ENCODE measurements around the gene STAT4.
A peak's percentile ranks its signal among the peaks of the same experiment; 100 is the strongest.

The STAT4 gene

GRCh38 chr2:191144217-191144616, 6.6 kb downstream of the STAT4 start:
- DNase-seq: no peak

DNA sequence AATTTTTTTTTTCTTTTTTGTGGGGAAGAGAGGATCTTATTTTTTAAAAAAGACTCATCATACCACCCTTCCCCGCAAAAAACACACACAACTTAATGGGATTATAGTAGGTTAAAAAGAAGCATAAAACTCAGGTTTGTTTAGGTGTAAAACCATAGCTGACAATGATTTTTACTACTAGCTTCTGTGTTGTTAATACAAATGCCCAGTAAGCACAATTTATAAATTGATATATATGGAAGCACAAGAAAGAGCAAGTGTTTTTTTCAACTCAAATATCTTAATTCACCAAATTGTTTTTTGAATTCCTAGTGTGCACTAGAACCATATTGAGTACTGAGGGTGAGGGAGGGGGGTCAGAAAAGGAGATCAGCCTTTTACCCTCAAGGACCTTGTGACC, 7.0 kb downstream of the STAT4 start:
- DNase-seq: no peak

- DNase-seq: no peak
Observed at GRCh38 chr2:191128911-191129304, 21.9 kb downstream of the STAT4 start.

DNA sequence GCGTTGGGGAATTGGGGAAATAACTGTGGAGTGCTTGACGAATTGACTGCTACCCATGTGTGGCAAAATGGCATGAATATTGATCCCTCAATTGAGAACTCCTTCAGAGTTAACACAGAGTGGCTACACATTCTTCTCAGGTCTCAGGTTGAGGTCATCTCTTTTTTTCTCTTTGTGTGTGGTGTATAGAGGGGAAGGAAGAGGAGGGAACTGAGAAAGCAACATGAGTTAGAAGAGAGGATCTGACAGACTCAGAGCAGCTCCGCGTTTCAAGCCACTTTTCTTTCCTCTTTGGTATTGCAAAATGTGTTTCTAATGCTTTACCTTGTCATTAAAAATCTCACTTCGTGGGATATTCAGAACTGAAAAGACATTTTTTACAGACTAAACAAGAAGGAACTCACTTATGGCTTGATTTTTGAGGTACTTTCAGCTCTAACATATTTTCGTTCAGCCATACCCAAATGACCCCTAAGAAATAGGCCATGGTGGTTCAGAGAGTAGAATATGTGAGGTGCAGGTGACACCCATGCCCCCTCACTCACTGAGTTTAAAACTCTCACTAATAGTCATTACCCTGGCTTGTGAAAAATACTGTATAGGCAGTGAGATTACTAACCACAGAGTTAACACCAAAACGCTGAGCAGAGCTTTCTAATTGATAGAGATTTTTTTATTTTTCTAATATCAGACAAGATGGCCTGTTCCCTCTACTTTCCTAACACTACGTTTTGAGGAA, 22.5 kb downstream of the STAT4 start:
- peak in 1 of 2 donors; percentile 65 for DNase-seq

DNA sequence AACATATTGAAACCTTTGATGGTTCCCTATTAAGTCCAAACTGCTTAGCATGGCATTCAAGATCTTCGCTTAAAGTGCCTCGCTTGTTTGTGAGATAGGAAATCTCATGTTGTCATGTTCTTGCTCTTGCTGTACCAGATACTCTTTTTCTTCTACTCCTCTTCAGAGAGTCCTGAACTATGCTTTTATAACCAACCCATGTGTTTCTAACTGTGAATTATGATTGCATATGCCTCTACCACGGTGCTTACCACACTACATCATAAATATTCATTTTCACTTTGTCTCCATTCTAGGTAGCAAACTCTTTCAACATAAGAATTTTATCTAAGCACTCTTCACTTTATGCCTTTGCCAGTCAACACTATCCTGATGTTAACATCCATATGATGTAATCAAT, 23.6 kb downstream of the STAT4 start:
- DNase-seq: peak in 1 of 2 donors; percentile 34

GRCh38 chr2:191126386-191127085, 24.3 kb downstream of the STAT4 start:
- peak; percentile 49 to 68 for DNase-seq

DNA sequence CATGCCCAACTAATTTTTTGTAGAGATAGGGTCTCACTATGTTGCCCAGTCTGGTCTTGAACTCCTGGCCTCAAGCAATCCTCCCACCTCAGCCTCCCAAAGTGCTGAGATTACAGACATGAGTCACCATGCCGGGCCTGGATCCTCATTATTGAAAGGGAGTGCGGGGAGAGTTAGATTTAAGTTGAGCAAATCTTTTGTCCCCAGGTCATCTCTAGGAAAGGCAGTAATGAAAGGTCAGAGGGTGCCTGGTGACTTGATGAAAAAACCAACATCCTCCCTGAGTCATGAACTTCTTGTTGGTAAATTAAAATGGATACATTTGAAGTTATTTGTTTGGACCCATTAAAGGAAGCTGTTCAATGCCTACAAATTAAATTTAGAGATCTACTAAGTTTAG, 25.1 kb downstream of the STAT4 start:
- no peak for DNase-seq

GRCh38 chr2:191122638-191123294, 28.0 kb downstream of the STAT4 start:
- DNase-seq: no peak

- no peak for DNase-seq
Observed at GRCh38 chr2:191117341-191117740, 33.5 kb downstream of the STAT4 start.

- no peak for DNase-seq
Observed at GRCh38 chr2:191115804-191116203, 35.0 kb downstream of the STAT4 start.

DNA sequence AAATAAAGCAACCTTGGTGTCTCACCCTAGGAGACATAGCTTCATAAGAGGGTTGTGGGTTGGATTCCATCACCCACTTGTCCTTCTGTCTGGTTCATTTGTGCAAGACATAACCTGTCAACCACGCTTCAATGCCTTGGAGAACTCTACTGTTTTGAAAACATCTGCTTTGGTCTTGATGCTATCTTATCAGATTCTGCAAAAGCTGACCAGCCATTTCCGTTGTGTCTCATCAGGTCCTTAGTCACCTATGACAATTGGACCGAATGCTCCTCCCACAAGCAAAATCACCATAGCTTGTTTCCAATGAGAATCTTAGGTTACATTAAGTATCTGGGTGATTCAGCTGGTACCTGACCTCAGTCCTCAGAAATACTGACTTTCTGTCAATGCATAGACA, 35.4 kb downstream of the STAT4 start:
- peak; percentile 75 to 89 for DNase-seq

DNA sequence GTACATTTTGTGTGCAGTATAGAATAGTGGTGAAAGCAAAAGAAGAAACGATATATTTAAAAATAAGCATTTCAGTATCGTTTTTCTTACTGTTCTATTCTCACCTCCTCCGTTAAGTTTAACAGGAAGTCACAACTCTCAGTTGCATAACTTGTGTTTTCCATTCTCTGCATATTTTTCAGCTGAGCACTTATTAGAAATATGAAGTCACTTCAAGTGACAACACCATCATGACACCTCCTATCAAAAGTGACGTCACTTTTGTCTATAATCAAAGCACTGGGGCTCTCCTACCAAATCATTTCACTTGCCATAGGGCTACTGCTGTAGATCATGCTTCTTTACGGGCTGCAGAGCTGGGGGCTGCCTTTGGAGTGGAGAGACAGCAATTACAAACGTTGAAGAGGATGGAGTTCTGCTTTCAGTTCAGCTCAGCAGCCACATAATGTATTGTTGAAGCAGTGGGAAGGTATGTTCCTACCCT, 36.3 kb downstream of the STAT4 start:
- DNase-seq: peak; percentile 67 to 86

GRCh38 chr2:191113761-191114160, 37.0 kb downstream of the STAT4 start:
- DNase-seq: peak; percentile 27 to 79

GRCh38 chr2:191112448-191112901, 38.3 kb downstream of the STAT4 start:
- DNase-seq: no peak

GRCh38 chr2:191109888-191110287, 40.9 kb downstream of the STAT4 start:
- no peak for DNase-seq

DNA sequence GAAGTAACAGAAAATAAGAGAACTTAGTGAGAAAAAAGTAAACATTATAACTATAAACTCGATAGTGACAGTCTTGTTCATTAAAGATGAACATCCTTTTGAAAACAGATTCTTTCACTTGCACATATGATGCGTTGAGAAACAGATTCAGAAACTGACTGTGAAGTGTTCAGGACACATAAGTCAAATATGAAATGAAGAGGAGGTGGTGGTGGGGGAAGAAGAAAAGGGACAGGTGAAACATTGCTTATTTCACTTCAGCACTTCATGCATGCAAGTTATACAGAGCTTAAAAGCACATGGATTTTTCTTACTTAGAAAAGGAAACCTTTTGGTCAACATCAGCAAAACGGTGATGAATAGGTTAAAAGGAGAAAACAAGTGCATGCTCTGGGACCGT, 42.5 kb downstream of the STAT4 start:
- no peak for DNase-seq

GRCh38 chr2:191105082-191105481, 45.7 kb downstream of the STAT4 start:
- no peak for DNase-seq

DNA sequence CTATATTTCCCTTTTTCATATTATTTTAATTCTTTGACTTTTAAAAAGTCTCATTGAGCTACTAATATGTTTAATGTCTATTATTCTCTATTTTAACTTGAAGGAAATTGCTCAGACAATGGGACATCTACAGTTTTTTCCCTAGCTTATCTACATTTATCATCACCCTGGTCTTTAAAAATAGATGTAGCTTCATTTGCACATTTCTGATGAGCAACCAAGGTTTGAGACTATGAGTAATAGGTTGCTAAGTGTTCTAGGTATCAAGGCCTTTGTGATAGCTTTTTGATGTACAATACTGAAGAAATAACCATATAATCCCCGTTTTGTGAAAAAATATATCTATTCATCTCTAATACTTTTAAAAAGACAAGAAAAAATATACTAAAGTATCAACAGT, 47.0 kb downstream of the STAT4 start:
- no peak for DNase-seq

GRCh38 chr2:191100216-191100615, 50.6 kb downstream of the STAT4 start:
- no peak for DNase-seq

DNA sequence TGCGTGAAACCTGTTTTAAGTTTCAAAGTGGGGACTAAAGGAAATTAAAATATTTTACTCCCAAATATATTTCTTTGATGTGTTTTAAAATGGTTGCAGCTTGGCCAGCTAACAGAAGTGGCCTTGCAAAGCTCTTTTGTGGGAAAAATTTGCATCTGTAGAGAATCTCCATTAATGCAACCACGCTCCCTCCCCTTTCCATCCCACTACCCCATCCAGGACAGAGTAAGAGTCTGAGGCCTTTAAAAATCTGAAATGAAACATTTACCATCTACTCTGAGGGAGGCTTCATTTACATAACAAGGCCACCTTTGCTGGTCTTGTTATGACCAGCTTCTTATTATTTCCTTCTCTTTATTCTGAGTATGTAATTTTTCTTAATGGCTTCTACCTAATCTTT, 63.5 kb downstream of the STAT4 start:
- no peak for DNase-seq

DNA sequence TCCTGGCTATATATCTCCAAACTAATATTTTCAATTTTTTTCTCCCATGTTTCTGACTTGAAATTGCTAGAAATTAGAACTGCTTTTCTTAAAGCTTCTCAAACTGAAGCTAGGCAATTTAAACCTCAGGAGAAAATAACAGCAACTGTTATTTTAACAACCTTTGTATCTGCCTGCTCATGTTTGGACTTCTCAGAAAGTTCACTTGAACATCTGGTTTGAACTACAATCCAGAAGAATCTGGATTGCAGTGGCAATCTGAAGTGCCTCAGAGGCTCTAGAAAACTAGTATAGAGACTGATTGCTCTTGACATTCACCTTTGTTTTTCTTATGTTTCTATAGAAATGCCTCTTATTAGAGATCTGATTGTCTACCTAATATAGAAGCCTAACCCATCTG, 64.1 kb downstream of the STAT4 start:
- no peak for DNase-seq

GRCh38 chr2:191083540-191083939, 67.3 kb downstream of the STAT4 start:
- no peak for DNase-seq

DNA sequence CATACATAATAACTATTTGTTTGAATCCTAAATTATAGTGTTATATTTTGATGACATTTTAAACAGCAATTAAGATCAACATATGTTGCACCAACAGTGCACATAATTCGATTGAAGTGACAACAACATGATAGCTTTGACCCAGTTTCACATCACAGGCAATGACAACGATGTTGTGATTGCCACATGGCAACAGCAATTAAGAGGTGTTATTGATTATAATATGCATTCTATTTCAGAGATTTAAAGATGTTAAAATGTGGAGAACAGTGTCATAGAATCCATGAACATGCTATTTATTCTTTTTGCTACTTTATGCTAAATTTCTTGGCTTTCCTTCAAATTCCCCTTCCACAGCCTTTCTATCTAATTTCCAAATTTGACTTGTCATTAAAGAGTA, 68.5 kb downstream of the STAT4 start:
- DNase-seq: no peak
